Karpas-422 (cell line): Measurements from ENCODE around the gene DNHD1. TPM values are rescaled to one million over a fixed set of nuclear protein-coding genes. Genes with fewer than 3 reads are reported as not detected.

Experiments
- DNase-seq: peaks from one replicate; pipeline ENCODE4 v3.0.0-alpha.2; 2015
- H2AFZ ChIP-seq: fragments of 200-600 bp; sonication (generic); 2 replicates; pipeline ENCODE4 v1.6.1; 2014; ENCODE audit warnings: antibody characterized with exemption, low read length, mixed read lengths
- H3K27ac ChIP-seq: fragments of 200-600 bp; sonication (generic); 2 replicates; pipeline ENCODE4 v1.5.1; 2014; ENCODE audit warnings: mild to moderate bottlenecking, low read length, moderate library complexity
- H3K27me3 ChIP-seq: fragments of 200-600 bp; sonication (generic); 2 replicates; pipeline ENCODE4 v1.6.1; 2014; ENCODE audit warnings: low read length, mixed read lengths
- H3K36me3 ChIP-seq: fragments of 200-600 bp; sonication (generic); 2 replicates; pipeline ENCODE4 v1.6.1; 2014; ENCODE audit warnings: low read length, mixed read lengths; ENCODE audit not compliant: insufficient read depth
- H3K4me1 ChIP-seq: fragments of 200-600 bp; sonication (generic); 2 replicates; pipeline ENCODE4 v1.6.1; 2014; ENCODE audit warnings: mild to moderate bottlenecking, low read length, mixed read lengths
- H3K4me2 ChIP-seq: fragments of 200-600 bp; sonication (generic); 2 replicates; pipeline ENCODE4 v1.6.1; 2014; ENCODE audit warnings: low read length, low read depth, mild to moderate bottlenecking; ENCODE audit not compliant: poor library complexity, severe bottlenecking
- H3K4me3 ChIP-seq: fragments of 200-600 bp; sonication (generic); 2 replicates; pipeline ENCODE4 v1.5.1; 2014; ENCODE audit warnings: mild to moderate bottlenecking, antibody characterized with exemption, low read length, mixed read lengths
- H3K79me2 ChIP-seq: fragments of 200-600 bp; sonication (generic); 2 replicates; pipeline ENCODE4 v1.6.1; 2014; ENCODE audit warnings: mild to moderate bottlenecking, low read length, mixed read lengths
- H3K9ac ChIP-seq: fragments of 200-600 bp; sonication (generic); 2 replicates; pipeline ENCODE4 v1.6.0; 2014; ENCODE audit warnings: low read length
- H3K9me2 ChIP-seq: fragments of 200-600 bp; sonication (generic), shearing (Covaris generic); replicated peaks from 2 replicates; pipeline ENCODE4 v1.6.0; 2014; ENCODE audit warnings: mild to moderate bottlenecking, low read length, moderate library complexity; ENCODE audit not compliant: insufficient read depth
- H3K9me3 ChIP-seq: fragments of 300-700, 200-600 bp; sonication (generic); 2 replicates; pipeline ENCODE4 v1.6.1; 2014; ENCODE audit warnings: low read length, mixed read lengths
- H4K20me1 ChIP-seq: fragments of 200-600 bp; sonication (generic); 2 replicates; pipeline ENCODE4 v1.6.1; 2014; ENCODE audit warnings: mild to moderate bottlenecking, antibody characterized with exemption, low read length, low read depth; ENCODE audit not compliant: insufficient read depth
- total RNA-seq: library from RNA; depleted of rRNA; stranded (reverse); fragments of >200 nt; shearing (Covaris generic); gene quantifications from 2 replicates; pipeline ENCODE4 v1.2.3, GENCODE V29; 2014; ENCODE audit warnings: low replicate concordance

The DNHD1 gene
- total RNA-seq, 1 experiment from 2014 or later: 40.3 TPM

DNA sequence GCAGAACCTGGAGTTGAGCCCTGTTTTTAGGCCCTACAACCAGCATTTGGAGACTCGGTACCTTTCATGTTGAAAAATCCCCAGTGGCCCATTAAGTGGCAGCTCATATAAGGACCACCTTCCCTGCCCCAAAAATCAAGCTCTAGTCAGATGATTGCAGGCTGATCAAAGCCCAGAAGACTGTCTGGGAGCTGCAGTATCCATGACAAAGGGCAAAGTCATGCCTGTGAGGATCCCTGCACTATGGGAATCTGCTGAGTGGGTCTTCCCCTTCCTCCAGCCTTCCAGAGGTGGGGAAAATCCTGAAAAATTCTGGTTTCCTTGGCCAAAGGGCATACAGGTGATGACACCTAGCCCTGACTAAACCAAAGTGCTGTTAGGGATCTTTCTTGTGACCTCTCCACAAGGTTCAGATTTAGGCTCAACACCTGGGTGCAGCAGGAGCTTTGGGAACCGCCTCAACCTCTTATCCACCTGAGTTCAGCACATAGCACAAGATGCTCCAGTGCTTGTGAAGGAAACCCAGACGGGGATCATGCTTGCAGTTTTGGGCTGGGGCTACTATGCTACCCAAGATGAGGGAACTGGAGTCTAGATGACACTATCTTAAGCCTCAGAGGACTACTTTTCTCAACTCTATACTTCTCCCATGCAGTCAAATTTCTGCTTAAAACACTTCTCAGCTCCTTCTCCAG lies 22.1 kb upstream of the DNHD1 start:
- Histone ChIP-seq H3K9me2 (no peaks in the 10 kb centered on the region), H3K4me2 (no peak overlapping the region), H3K4me3 (no peak overlapping the region), H3K27me3 (no peaks in the 10 kb centered on the region), H4K20me1 (peaks cover 3% of the 10 kb centered on the region; the same call in 1 of the 2 replicates), H3K4me1 (peaks cover 14% of the 10 kb centered on the region), H3K9ac (no peak overlapping the region), H3K9me3 (no peaks in the 10 kb centered on the region), H3K36me3 (peaks cover 5% of the 10 kb centered on the region; the same call in 1 of the 2 replicates), H2AFZ (no peak overlapping the region), H3K27ac (no peak overlapping the region), H3K79me2 (peaks cover 9% of the 10 kb centered on the region)
- peak; percentile 53 for DNase-seq

DNA sequence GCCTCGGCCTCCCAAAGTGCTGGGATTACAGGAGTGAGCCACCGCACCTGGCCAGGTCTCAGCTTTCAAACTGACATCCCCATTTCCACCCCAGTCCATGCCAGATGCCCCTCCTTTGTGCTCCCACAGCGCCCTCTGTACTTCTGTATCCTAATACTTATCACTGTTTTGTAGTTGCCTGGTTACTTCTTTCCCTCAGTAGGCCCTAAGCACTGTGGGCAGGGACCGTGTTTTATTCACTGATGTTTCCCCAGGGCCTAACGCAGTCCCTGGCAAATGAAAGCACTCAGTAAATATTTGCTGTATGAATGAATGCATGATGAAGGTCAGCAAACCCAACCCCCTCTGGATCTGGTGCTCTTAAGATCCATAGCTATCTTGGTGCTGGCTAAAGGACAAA lies 21.1 kb upstream of the DNHD1 start:
- no peak overlapping the region for H2AFZ ChIP-seq
- no peak overlapping the region for H3K9ac ChIP-seq
- peaks cover 3% of the 10 kb centered on the region for H4K20me1 ChIP-seq
- H3K27ac ChIP-seq: no peak overlapping the region
- H3K4me2 ChIP-seq: no peak overlapping the region
- no peak for DNase-seq
- no peaks in the 10 kb centered on the region for H3K9me3 ChIP-seq
- H3K79me2 ChIP-seq: peaks cover 19% of the 10 kb centered on the region
- H3K27me3 ChIP-seq: no peaks in the 10 kb centered on the region
- H3K36me3 ChIP-seq: peaks cover 5% of the 10 kb centered on the region; the same call in 1 of the 2 replicates
- H3K4me1 ChIP-seq: peaks cover 21% of the 10 kb centered on the region
- H3K4me3 ChIP-seq: no peak overlapping the region
- no peaks in the 10 kb centered on the region for H3K9me2 ChIP-seq

DNA sequence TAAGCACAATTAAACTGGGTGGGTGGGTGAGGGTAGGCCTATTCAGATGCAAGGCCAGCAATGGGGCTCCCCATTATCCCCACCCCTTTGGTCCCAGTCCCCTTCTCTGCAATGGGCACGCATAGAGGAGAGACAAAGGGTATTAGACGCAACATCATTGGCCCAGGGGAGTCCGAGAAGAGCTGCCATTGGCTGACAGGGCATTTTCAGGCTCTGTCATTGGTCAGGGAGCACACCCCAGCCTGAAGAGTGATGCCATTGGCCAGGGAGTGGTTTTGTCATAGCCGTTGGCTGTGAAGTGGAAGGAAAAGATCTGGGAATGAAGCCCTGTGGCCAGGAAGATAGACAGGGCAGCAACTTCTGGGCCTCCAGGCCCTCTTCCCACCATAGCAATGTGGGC lies 20.5 kb upstream of the DNHD1 start:
- Histone ChIP-seq H4K20me1 (peaks cover 2% of the 10 kb centered on the region), H3K79me2 (peaks cover 25% of the 10 kb centered on the region), H2AFZ (no peak overlapping the region), H3K27ac (no peak overlapping the region), H3K9me3 (no peaks in the 10 kb centered on the region), H3K27me3 (no peaks in the 10 kb centered on the region), H3K4me2 (no peak overlapping the region), H3K9me2 (no peaks in the 10 kb centered on the region), H3K36me3 (peaks cover 5% of the 10 kb centered on the region; the same call in 1 of the 2 replicates), H3K9ac (no peak overlapping the region), H3K4me1 (peaks cover 21% of the 10 kb centered on the region), H3K4me3 (no peak overlapping the region)
- no peak for DNase-seq

- Histone ChIP-seq H3K27ac (no peak overlapping the region), H3K36me3 (peaks cover 35% of the 10 kb centered on the region)
These were observed 16.7 kb upstream of the DNHD1 start for GRCh38 chr11:6480299-6480914.

GRCh38 chr11:6481012-6481923 lies 15.8 kb upstream of the DNHD1 start, which contains the start of the genes ARFIP2 and TIMM10B:
Gene ARFIP2 (minus strand): TSS chr11:6481331. CDS start chr11:6480421, 910 bp downstream.
Gene TIMM10B (plus strand): TSS chr11:6481501. CDS start chr11:6481517, 16 bp downstream.
- Histone ChIP-seq H3K4me1 (peaks cover 21% of the 10 kb centered on the region), H4K20me1 (peaks cover 15% of the 10 kb centered on the region), H2AFZ (peak within 1 kb of the TSS; percentile 63; the same call in 1 of the 2 replicates), H3K27me3 (no peaks in the 10 kb centered on the region), H3K4me3 (peak within 1 kb of the TSS; percentile 92), H3K9me3 (no peaks in the 10 kb centered on the region), H3K36me3 (peaks cover 40% of the 10 kb centered on the region), H3K9me2 (no peaks in the 10 kb centered on the region), H3K9ac (peak within 1 kb of the TSS; percentile 97), H3K79me2 (peaks cover 56% of the 10 kb centered on the region), H3K27ac (peak within 1 kb of the TSS; percentile 68), H3K4me2 (peak within 1 kb of the TSS; percentile 88)
- DNase-seq: peak; percentile 99

More at GRCh38 chr11:6480299-6480914, 16.7 kb upstream of the DNHD1 start:
- H3K9me3 ChIP-seq: no peaks in the 10 kb centered on the region
- H3K4me1 ChIP-seq: peaks cover 21% of the 10 kb centered on the region
- no peak overlapping the region; the same call in 1 of the 2 replicates for H2AFZ ChIP-seq
- no peak for DNase-seq
- H3K9me2 ChIP-seq: no peaks in the 10 kb centered on the region
- H3K4me2 ChIP-seq: peak overlapping the region; percentile 88
- peaks cover 15% of the 10 kb centered on the region for H4K20me1 ChIP-seq
- peak overlapping the region; percentile 92 for H3K4me3 ChIP-seq
- H3K79me2 ChIP-seq: peaks cover 56% of the 10 kb centered on the region
- H3K27me3 ChIP-seq: no peaks in the 10 kb centered on the region
- peak overlapping the region; percentile 97 for H3K9ac ChIP-seq

GRCh38 chr11:6481924-6482275 lies 15.2 kb upstream of the DNHD1 start:
- peaks cover 15% of the 10 kb centered on the region for H4K20me1 ChIP-seq
- H3K4me2 ChIP-seq: peak overlapping the region; percentile 88
- H3K4me1 ChIP-seq: peaks cover 21% of the 10 kb centered on the region
- DNase-seq: no peak
- H3K27me3 ChIP-seq: no peaks in the 10 kb centered on the region
- H3K9me3 ChIP-seq: no peaks in the 10 kb centered on the region
- H3K79me2 ChIP-seq: peaks cover 56% of the 10 kb centered on the region
- peak overlapping the region; percentile 92 for H3K4me3 ChIP-seq
- H3K27ac ChIP-seq: peak overlapping the region; percentile 68
- H3K36me3 ChIP-seq: peaks cover 40% of the 10 kb centered on the region
- peak overlapping the region; percentile 97 for H3K9ac ChIP-seq
- no peak overlapping the region for H2AFZ ChIP-seq
- H3K9me2 ChIP-seq: no peaks in the 10 kb centered on the region

DNA sequence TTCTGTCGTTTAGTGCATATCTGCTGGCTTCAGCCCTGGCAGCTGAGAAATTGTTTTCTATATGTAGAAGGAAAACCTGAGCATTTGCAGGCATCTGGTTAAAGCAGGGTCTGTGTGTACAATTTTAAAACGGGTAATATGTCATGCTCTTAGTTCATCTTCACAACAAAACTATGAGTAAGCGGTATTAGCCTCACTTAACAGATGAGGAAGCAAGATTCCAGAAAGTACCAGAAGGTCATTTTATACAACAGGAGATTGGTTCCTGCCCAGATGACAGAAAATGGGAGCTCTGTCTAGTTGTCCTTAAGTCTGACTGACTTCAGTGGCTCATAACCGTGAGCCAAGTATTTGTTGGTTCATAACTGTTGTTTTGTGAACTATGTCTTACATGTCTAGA lies 14.6 kb upstream of the DNHD1 start:
- H3K4me1 ChIP-seq: peaks cover 21% of the 10 kb centered on the region
- H3K4me3 ChIP-seq: peak overlapping the region; percentile 92
- H2AFZ ChIP-seq: no peak overlapping the region
- no peak overlapping the region for H3K27ac ChIP-seq
- H4K20me1 ChIP-seq: peaks cover 15% of the 10 kb centered on the region
- H3K4me2 ChIP-seq: peak overlapping the region; percentile 88
- H3K9me3 ChIP-seq: no peaks in the 10 kb centered on the region
- H3K36me3 ChIP-seq: peaks cover 40% of the 10 kb centered on the region
- H3K9me2 ChIP-seq: no peaks in the 10 kb centered on the region
- no peaks in the 10 kb centered on the region for H3K27me3 ChIP-seq
- peaks cover 56% of the 10 kb centered on the region for H3K79me2 ChIP-seq
- H3K9ac ChIP-seq: peak overlapping the region; percentile 97
- DNase-seq: no peak
